MCF 10A (cell line): ENCODE data around the gene BCAT1. TPM values are rescaled to one million over a fixed set of nuclear protein-coding genes. Genes with fewer than 3 reads are reported as not detected.

ENCODE experiments used
- BruUV-seq: library from RNA; stranded (reverse); fragments of 400-500 nt; replicated peaks from 2 replicates; lab custom pipeline; 2021; lab: Mats Ljungman, UMichigan
- CTCF ChIA-PET: fragments of 300-600 bp; sonication (Branson Sonifier 250); formaldehyde crosslinking; extraction: SDS; loops from one replicate; lab custom pipeline; 2021; ENCODE audit warnings: antibody characterized with exemption, inconsistent platforms; lab: Yijun Ruan, JAX
- POLR2A ChIA-PET: fragments of 300-600, 350-650 bp; sonication (Branson Sonifier 250); formaldehyde crosslinking; extraction: SDS; loops from one replicate; lab custom pipeline; 2020; ENCODE audit warnings: antibody characterized with exemption, inconsistent platforms; lab: Yijun Ruan, JAX
- DNase-seq: peaks from one replicate; pipeline ENCODE4 v3.0.0-alpha.2; 2018; ENCODE audit not compliant: unreplicated experiment
- H3K27ac Mint-ChIP-seq: one replicate; pipeline ENCODE4 v1.8.0; 2022; ENCODE audit warnings: mild to moderate bottlenecking, low read depth, mixed read lengths; ENCODE audit not compliant: unreplicated experiment
- H3K27me3 Mint-ChIP-seq: one replicate; pipeline ENCODE4 v1.8.0; 2022; ENCODE audit warnings: mixed read lengths; ENCODE audit not compliant: insufficient read depth, unreplicated experiment
- H3K36me3 Mint-ChIP-seq: one replicate; pipeline ENCODE4 v1.8.0; 2022; ENCODE audit warnings: mild to moderate bottlenecking, moderate library complexity, mixed read lengths; ENCODE audit not compliant: insufficient read depth, unreplicated experiment
- H3K4me1 Mint-ChIP-seq: one replicate; pipeline ENCODE4 v1.8.0; 2022; ENCODE audit warnings: mixed read lengths; ENCODE audit not compliant: insufficient read depth, unreplicated experiment
- H3K4me3 Mint-ChIP-seq: one replicate; pipeline ENCODE4 v1.8.0; 2022; ENCODE audit warnings: mild to moderate bottlenecking, moderate library complexity, mixed read lengths; ENCODE audit not compliant: unreplicated experiment
- H3K9me3 Mint-ChIP-seq: one replicate; pipeline ENCODE4 v1.8.0; 2022; ENCODE audit warnings: mixed read lengths; ENCODE audit not compliant: unreplicated experiment
- intact Hi-C: fragments of 100-400 bp; cut with micrococcal nuclease; formaldehyde crosslinking; loops from 2 replicates; pipeline ENCODE4 v1.14.1; 2022
- total RNA-seq: library from RNA; stranded (reverse); gene quantifications from 2 replicates; pipeline ENCODE4 v1.2.3, GENCODE V29; 2022
- TF ChIP-seq, protein P1 (sequence below): fragments of 200-600 bp; IDR thresholded peaks from one replicate; pipeline ENCODE4 v1.8.0; 2022; ENCODE audit warnings: antibody characterized with exemption, mild to moderate bottlenecking; ENCODE audit not compliant: unreplicated experiment

Gene BCAT1
- total RNA-seq, 1 experiment from 2014 or later = 0.12 TPM

DNA sequence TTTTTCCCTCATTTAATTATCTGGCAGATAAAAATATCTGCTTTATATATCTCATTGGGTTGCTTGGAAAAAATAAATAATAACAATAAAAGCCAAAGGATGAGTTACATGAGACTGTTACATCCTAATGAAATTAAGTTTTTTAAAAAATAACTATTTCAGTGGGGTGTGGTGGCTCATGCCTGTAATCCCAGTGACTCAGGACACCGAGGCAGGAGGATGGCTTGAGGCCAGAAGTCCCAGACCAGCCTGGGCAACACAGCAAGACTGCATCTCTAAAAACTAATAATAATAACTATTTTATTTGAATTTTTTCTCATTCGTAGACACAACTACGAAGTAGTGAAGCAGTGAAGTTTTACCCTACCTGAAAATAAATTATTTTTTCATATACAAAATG, 103.3 kb downstream of the BCAT1 start:
- Mint-ChIP-seq H3K27me3 (no peaks in the 10 kb centered on the region), H3K27ac (no peak overlapping the region), H3K36me3 (no peaks in the 10 kb centered on the region), H3K4me1 (peaks cover 5% of the 10 kb centered on the region), H3K4me3 (no peak overlapping the region), H3K9me3 (no peaks in the 10 kb centered on the region)
- DNase-seq = peak; percentile 30
- intact Hi-C loops = no loop called here
- ChIA-PET CTCF (interaction anchor here (0.6 to 0.7 kb wide), 5 partner anchors 115 to 601 kb away, joined by 3 to 4 read pairs (median 3); no protein-coding TSS in a partner anchor), POLR2A (interaction anchor here (0.6 kb wide), 1 partner anchor 155 kb away, joined by 3 read pairs; no protein-coding TSS in a partner anchor)
- BruUV-seq = no TSS peak
- TF ChIP-seq, protein P1, sequence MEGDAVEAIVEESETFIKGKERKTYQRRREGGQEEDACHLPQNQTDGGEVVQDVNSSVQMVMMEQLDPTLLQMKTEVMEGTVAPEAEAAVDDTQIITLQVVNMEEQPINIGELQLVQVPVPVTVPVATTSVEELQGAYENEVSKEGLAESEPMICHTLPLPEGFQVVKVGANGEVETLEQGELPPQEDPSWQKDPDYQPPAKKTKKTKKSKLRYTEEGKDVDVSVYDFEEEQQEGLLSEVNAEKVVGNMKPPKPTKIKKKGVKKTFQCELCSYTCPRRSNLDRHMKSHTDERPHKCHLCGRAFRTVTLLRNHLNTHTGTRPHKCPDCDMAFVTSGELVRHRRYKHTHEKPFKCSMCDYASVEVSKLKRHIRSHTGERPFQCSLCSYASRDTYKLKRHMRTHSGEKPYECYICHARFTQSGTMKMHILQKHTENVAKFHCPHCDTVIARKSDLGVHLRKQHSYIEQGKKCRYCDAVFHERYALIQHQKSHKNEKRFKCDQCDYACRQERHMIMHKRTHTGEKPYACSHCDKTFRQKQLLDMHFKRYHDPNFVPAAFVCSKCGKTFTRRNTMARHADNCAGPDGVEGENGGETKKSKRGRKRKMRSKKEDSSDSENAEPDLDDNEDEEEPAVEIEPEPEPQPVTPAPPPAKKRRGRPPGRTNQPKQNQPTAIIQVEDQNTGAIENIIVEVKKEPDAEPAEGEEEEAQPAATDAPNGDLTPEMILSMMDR = no peak

DNA sequence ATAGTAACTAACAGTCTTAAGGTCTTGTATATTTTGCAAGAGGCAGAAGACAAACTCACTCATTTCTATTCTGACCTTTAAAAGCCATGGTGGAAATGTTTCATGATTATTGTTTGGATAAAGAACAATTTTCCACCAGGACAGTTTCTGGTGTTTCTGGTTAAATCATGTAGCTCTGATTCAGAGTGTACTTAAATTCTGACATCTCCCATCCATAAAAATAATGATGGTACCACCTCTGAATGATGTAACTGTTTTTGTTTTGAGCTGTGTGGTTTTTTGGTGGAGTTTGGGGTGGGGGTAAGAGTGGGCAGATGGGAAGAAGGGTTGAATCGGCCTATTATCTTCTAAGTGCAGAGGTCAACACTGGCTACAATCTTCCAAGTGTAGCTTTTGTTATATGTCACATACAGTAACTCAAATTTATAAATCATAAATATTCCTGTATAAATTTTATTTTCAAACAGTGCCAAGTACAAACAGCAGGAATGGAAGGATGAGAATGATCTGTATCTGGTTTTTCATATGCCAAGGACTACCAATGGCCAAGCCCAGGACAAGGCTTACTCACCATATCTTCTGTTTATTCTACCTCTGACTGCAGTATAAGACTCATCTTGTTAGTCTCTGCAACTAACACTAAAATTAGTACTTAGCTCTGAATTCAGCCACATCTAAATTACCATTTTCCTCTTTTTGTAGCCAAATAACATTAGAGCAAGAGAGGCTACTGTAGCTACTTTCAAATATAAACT, 108.7 kb downstream of the BCAT1 start:
- Mint-ChIP-seq H3K27me3 (no peaks in the 10 kb centered on the region), H3K4me1 (peaks cover 40% of the 10 kb centered on the region), H3K9me3 (no peaks in the 10 kb centered on the region), H3K27ac (peak overlapping the region; percentile 86), H3K36me3 (no peaks in the 10 kb centered on the region), H3K4me3 (no peak overlapping the region)
- peak; percentile 21 for DNase-seq
- TF ChIP-seq, protein P1 = no peak
- ChIA-PET CTCF (interaction anchor here (1.0 to 3.1 kb wide), 2 partner anchors 12 to 26 kb away, joined by 3 to 20 read pairs; no protein-coding TSS in a partner anchor), POLR2A (interaction anchor here (0.7 to 1.7 kb wide), 5 partner anchors 10 to 1704 kb away, joined by 3 to 6 read pairs (median 3); no protein-coding TSS in a partner anchor)
- intact Hi-C loops = no loop called here
- BruUV-seq = no TSS peak

DNA sequence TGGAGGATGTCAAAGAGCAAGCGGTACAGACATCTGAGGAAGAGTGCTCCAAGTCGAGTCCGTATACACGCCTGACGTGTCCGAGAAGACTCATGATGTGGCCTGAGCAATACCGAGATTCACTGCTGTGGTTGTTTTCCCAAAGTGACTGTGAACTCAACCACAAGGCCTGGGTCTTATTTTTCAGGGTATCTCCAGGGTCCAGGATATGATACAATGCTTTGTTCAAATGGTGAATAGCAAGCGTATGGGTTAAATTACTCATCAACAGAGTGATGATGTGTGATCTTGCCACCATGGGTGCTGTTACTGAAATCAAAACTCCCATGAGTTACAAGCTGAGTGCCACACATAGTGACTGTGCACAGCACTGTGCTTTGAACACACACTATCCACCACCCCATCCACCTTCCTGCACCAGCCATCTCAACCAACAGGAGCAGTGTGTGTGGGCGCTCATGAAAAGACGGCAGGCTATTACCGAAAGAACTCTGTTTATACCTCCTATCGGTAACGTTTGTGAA, 109.6 kb downstream of the BCAT1 start:
- TF ChIP-seq, protein P1 = no peak
- peak overlapping the region; percentile 6 for H3K4me3 Mint-ChIP-seq
- POLR2A ChIA-PET = interaction anchor here (0.7 to 1.7 kb wide), 3 partner anchors 11 to 215 kb away, joined by 3 to 5 read pairs (median 3); no protein-coding TSS in a partner anchor
- peaks cover 40% of the 10 kb centered on the region for H3K4me1 Mint-ChIP-seq
- CTCF ChIA-PET = interaction anchor here (0.6 to 3.1 kb wide), 5 partner anchors 12 to 466 kb away, joined by 3 to 20 read pairs (median 3); no protein-coding TSS in a partner anchor
- DNase-seq = no peak
- H3K9me3 Mint-ChIP-seq = no peaks in the 10 kb centered on the region
- BruUV-seq = no TSS peak
- intact Hi-C loops = loop anchor here (10.0 kb wide), 3 partner anchors 245 to 825 kb away; no protein-coding TSS in a partner anchor
- H3K27ac Mint-ChIP-seq = peak overlapping the region; percentile 77
- H3K36me3 Mint-ChIP-seq = no peaks in the 10 kb centered on the region
- H3K27me3 Mint-ChIP-seq = no peaks in the 10 kb centered on the region

DNA sequence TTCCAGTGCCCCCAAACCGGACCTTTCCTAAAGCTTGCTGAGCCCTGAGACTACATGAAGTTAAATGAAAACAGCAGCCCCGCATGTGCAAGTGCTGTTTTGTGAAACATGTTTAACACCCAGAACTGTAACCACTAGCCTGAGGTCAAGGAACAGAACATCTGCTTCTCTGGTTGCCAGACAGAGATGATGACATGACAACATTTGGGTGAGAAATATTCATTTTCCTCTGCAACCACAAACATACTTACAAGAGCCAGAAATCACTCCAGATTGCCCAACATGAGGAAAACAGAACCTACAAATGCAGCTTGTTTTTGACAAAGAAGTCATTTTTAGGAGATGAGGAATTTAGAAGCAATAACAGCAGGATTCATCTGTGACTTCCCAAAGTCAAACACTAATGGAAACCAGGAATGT, 110.4 kb downstream of the BCAT1 start:
- intact Hi-C loops = loop anchor here (10.0 kb wide), 3 partner anchors 244 to 824 kb away; no protein-coding TSS in a partner anchor
- H3K9me3 Mint-ChIP-seq = no peaks in the 10 kb centered on the region
- peak overlapping the region; percentile 6 for H3K4me3 Mint-ChIP-seq
- peaks cover 40% of the 10 kb centered on the region for H3K4me1 Mint-ChIP-seq
- CTCF ChIA-PET = interaction anchor here (0.6 to 1.6 kb wide), 8 partner anchors 11 to 1633 kb away, joined by 3 read pairs; no protein-coding TSS in a partner anchor
- peak; percentile 79 for DNase-seq
- TF ChIP-seq, protein P1 = no peak
- no TSS peak for BruUV-seq
- no peaks in the 10 kb centered on the region for H3K36me3 Mint-ChIP-seq
- H3K27me3 Mint-ChIP-seq = no peaks in the 10 kb centered on the region
- POLR2A ChIA-PET = interaction anchor here (0.6 to 1.3 kb wide), 3 partner anchors 43 to 275 kb away, joined by 3 read pairs; no protein-coding TSS in a partner anchor
- peak overlapping the region; percentile 77 for H3K27ac Mint-ChIP-seq
